GM18519 (cell line): ENCODE results near the gene MEIOB.
"Not testable (repeated sequence)": the region's sequence is repeated elsewhere in the genome, so short reads cannot be mapped to it uniquely, and the experiment has no call there.

ENCODE experiments used
- ATAC-seq: cut with Tn5 transposase; IDR thresholded peaks from one replicate; pipeline ENCODE4 v1.9.1; 2021; ENCODE audit warnings: mild to moderate bottlenecking, moderate library complexity; ENCODE audit not compliant: unreplicated experiment, low FRiP score

MEIOB gene

DNA sequence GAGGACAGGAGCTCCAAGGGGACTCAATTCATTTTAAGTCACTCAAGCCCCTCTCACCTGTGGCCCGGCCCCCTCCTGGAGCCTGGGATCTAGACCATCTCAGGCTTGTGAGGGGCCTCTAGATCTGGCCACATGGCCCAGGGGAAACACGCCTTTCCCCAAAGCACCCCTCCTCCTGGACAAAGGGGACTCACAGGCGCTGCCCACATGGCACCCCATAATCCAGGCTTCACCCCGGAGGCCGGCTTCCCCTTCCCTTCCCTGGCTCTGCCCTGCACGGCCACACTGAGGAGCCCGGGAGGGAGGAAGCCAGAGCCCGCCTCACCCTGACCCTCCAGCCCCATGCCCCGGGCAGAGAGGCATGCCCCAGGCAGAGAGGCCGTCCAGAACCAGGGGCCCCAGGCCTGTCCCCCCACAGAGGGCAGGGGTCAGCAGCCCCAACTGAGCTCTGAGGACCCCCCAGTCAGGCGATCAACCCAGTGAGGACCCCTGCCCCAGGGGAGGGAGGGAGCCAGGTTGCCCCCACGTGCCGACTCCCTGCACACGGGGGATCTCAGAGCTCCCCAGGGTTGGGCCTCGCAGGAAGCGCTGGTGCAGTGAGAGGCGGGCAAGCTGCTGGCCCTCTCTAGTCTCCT lies 35.4 kb upstream of the MEIOB start:
- no peak for ATAC-seq

GRCh38 chr16:1906846-1907165 lies 34.8 kb upstream of the MEIOB start:
- ATAC-seq: no peak

DNA sequence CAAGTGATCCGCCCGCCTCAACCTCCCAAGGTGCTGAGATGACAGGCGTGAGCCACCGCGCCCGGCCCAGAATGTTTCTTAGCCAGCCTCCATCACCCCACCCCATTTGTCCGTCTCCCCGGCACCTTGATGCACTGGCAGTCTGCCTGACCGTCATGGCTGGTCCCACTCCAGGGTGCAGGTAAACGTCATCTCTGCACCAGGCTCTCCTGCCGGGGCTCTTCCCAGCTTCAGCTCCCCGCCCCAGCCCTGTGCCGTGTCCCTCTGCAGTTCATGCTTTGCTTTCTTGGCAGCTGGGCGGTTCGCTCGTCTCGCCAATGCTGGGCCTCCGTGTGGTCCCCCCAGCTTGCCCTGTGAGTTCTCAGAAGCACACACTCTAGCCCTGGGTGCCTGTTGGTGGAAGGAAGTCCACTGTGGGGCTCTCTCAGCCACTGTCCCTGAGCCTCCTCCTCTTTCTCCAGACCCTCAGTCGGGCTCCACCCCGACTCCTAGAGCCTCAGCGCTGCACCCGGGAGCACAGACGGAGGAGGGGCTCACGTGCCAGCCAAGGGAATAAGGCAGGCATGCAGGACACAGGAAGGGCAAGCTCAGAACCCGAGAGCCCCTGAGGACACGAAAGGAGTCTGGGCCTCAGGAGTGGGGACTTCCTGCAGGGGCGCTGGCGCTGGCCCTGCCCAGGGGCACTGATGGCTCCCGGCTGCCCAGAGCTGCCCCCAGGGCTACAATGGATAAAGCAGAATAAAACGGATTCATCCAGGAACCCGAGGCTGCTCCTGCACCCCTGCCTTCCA lies 34.3 kb upstream of the MEIOB start:
- no peak for ATAC-seq

DNA sequence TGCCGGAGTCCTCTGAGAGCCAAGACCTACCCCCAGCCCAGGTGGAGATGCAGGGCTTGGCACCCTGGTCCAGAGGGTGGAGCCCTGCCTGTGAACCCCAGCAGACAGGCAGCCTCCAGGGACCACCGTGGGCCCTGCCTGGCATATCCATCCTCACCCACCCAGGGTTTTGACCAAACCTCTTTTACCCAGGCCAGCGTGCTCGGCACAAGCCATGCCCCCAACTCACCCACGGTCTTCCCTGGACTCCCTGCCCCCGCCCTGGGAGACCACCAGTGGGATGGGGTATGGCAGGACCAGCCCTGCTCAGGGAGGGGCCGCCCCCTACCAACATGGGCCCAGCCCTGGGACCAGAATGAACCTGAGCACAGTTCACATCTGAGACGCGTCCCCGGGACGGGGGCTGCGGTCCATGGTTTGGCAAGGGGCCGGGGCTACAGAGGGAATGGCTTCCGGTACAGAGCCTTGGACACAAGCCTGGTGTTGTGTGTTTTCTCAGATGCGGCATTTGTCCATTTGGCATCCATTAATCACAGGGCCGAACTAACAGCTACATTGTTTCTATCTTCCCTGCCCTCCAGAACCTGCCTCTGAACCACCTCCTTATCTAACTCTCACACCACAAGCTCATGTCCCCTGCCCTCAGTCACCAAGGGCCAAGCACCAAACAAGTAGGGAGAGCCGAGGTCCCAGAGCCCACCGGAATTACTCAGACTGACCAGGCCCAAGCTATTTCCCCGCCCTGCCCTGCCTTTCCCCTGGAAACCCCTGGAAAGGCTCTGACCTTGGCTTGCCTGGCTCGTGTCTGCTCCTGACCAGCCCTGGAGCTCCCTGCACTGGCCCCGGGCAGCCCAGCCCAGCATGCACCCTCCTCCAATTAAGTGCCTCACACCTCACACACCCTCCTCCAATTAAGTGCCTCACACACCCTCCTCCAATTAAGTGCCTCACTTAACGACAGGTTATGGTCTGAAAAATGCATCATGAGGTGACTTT lies 32.2 kb upstream of the MEIOB start:
- ATAC-seq: no peak

GRCh38 chr16:1903220-1903574 lies 31.2 kb upstream of the MEIOB start:
- ATAC-seq: no peak

- no peak for ATAC-seq
These were observed 30.7 kb upstream of the MEIOB start for GRCh38 chr16:1902547-1903219.

DNA sequence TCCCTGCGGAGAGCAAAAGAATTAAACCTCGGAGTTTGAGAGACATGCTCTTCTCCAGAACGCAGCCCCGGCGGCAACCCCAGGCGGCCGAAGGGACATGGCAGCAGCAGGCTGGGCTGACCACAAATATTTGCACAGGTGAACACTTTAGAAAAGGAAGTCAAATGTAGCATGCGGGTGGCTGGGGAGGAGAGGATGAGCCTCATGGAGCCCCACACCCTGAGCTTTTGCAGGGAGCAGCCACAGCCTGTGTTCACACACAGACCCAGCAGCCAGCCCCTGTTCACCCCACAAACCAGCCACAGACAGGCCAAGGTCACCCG lies 28.4 kb upstream of the MEIOB start:
- no peak for ATAC-seq

GRCh38 chr16:1899641-1900451 lies 27.9 kb upstream of the MEIOB start:
- ATAC-seq: no peak

DNA sequence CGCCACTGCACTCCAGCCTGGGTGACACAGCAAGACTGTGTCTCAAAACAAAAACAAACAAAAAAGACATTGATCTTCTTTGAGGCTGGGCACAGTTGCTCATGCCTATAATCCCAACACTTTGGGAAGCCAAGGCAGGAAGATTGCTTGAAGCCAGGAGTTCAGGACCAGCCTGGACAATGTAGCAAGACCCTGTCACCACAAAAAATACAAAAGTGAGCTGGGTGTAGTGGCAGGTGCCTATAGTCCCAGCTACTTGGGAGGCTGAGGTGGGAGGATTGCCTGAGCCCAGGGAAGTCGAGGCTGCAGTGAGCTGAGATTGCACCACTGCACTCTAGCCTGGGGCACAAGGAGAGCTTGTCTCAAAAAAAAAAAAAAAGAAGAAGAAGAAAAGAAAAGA lies 25.7 kb upstream of the MEIOB start:
- not testable (repeated sequence) for ATAC-seq

- ATAC-seq: no peak
These were observed 24.1 kb upstream of the MEIOB start for GRCh38 chr16:1895949-1896675.

GRCh38 chr16:1895068-1895467 lies 23.1 kb upstream of the MEIOB start:
- ATAC-seq: no peak

GRCh38 chr16:1890708-1891050 lies 18.7 kb upstream of the MEIOB start:
- ATAC-seq: no peak

DNA sequence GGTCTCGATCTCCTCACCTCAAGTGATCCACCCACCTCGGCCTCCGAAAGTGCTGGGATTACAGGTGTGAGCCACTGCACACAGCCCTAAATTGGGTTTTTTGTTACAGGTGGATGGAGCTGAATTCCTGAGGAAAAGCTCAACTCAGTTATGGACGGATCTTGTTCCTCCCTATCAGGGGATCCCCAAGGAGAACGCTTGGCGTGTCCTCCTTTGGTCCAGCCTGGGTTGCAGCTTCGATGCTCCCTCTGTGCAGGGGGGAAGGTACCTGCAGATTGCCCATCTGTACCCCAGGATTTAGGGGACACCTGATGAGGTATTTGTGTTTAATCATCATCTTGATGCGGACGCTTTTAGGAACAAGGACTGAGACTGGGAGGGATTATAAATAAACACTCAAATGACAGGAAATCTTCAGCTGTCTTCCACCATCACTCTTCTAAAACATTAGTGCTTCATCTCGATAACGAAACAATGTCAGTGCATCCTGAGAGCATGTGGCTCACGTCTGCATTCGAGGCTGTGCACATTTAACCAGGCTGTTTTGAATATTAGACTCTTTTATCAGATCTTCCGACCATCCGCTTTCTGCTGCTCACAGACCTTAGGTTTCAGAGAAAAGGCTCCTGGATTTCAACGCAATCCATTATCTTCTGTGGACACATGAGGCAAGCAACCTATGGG lies 18.2 kb upstream of the MEIOB start:
- ATAC-seq: no peak

- no peak for ATAC-seq
These were observed 15.9 kb upstream of the MEIOB start for GRCh38 chr16:1887711-1888354.

DNA sequence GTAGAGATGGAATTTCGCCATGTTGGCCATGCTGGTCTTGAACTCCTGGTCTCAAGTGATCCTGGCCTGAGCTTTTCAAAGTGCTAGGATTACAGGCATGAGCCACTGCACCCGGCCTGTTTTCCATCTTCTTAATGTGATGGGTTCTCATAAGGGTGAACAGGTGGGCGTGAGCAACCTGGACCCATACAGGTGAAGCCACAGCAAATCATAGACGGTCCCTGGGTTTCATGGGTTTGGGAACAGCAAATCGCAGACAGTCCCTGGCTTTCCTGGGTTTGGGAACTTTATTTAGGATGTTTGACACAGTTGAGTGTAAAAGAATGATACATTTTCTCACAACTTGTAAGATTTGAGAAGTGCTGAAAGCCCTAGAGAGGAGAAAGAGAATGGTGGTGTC lies 12.9 kb upstream of the MEIOB start:
- ATAC-seq: no peak

DNA sequence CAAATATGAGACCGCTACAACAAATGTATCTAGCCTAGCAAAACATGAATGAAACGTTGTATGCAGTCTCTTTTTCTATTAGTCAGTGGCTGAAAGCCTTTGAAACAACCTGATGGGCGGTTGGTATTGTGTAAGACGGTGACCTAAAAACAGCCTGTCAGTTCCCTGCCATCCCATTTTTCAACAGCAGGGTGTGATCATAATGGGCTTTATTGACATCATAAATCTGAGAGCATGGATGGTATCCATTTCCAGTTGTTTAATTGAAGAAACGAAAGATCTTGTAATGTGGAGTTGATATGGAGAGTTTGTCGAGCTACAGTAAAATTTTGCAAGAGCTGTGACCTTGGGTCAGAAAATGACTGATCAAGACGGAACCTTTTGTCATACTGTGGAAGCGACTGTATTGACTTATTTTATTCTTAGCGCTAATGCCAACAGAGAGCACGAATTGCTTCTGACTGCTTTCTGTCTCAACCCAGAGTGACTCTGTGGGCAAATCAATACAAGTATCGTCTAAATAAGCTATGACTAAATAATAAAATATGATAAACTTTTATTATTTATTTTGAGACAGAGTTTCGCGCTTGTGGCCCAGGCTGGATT lies 12.3 kb upstream of the MEIOB start:
- no peak for ATAC-seq

- ATAC-seq: not testable (repeated sequence)
These were observed 9.2 kb upstream of the MEIOB start for GRCh38 chr16:1881172-1881571.

GRCh38 chr16:1879477-1879876 lies 7.5 kb upstream of the MEIOB start:
- no peak for ATAC-seq
